Heart right ventricle (tissue), 16 donors: ENCODE results near the gene HDAC10. TPM values are rescaled to one million over a fixed set of nuclear protein-coding genes. Genes with fewer than 3 reads are reported as not detected.

Experiments
- ATAC-seq, 8 donors: fragments of 200-7000 bp; cut with Tn5 transposase; one replicate each; pipeline ENCODE4 v1.9.1; 2020; ENCODE audit warnings: mild to moderate bottlenecking in 8 of 8, moderate library complexity in 8 of 8, moderate number of reproducible peaks in 1 of 8
- DNase-seq, 2 donors: peaks; one replicate each; pipeline ENCODE4 v3.0.0-alpha.2; 2020
- H3K27ac ChIP-seq, 10 donors: fragments of 200-600 bp; sonication (generic) in 2 of 10; one replicate each; pipeline versions ENCODE4 v1.5.0 to v1.8.0; 2020 to 2022; ENCODE audit warnings: mild to moderate bottlenecking in 3 of 10
- H3K27me3 ChIP-seq, 7 donors: fragments of 200-600 bp; one replicate each; pipeline ENCODE4 v1.8.0; 2021 to 2022; ENCODE audit warnings: mild to moderate bottlenecking in 2 of 7
- H3K36me3 ChIP-seq, 9 donors: fragments of 200-600 bp; sonication (generic) in 1 of 9; one replicate each; pipeline versions ENCODE4 v1.5.0 to v1.8.0; 2020 to 2022; ENCODE audit warnings: mild to moderate bottlenecking in 2 of 9
- H3K4me1 ChIP-seq, 9 donors: fragments of 200-600 bp; sonication (generic) in 1 of 9; one replicate each; pipeline versions ENCODE4 v1.5.0 to v1.8.0; 2020 to 2022; ENCODE audit warnings: mild to moderate bottlenecking in 4 of 9
- H3K4me3 ChIP-seq, 10 donors: fragments of 200-600 bp; sonication (generic) in 2 of 10; one replicate each; pipeline versions ENCODE4 v1.5.0 to v1.8.0; 2020 to 2022; ENCODE audit warnings: mild to moderate bottlenecking in 7 of 10, moderate library complexity in 2 of 10
- H3K9me3 ChIP-seq, 11 donors: fragments of 200-600 bp in 10 of 11; sonication (generic) in 2 of 11; one replicate each; pipeline versions ENCODE4 v1.5.0 to v1.8.0; 2013 to 2022; ENCODE audit warnings: mild to moderate bottlenecking in 2 of 11, control low read depth in 1 of 11, moderate library complexity in 1 of 11
- WGBS, 2 donors: extraction: QIAGEN DNeasy Blood & Tissue Kit; methylation state at CpG; one replicate each; pipeline ENCODE4 v1.1.7; 2013; ENCODE audit warnings: inconsistent platforms in 1 of 2; 5-methylcytosine and 5-hydroxymethylcytosine counted together
- intact Hi-C, 10 donors: fragments of 100-400 bp; cut with DNase I; formaldehyde crosslinking; loops; one replicate each; pipeline versions ENCODE4 v1.11.1 to v1.14.2; 2022
- long read RNA-seq, 3 donors: library from polyadenylated mRNA; unstranded; transcript quantifications; one replicate each; pipeline ENCODE4 v2.0.0, GENCODE V29; 2020 to 2021
- polyA plus RNA-seq, 2 donors: library from polyadenylated mRNA; stranded (reverse); fragments of 200-250 nt; gene quantifications; one replicate each; pipeline ENCODE4 v1.2.3, GENCODE V29; 2013
- total RNA-seq, 10 donors: library from RNA; stranded (reverse); fragmentation: NEBNext Ultra II Directional in 3 of 10; extraction: Animal tissue kit (Norgen Biotek cat#: 25700) in 3 of 10; gene quantifications; one replicate each; pipeline versions ENCODE4 v1.2.1 to v1.2.4, GENCODE V29; 2021 to 2023
- TF ChIP-seq, protein P1 (sequence below), 9 donors: fragments of 200-600 bp; sonication (generic) in 2 of 9; IDR thresholded peaks; one replicate each; pipeline versions ENCODE4 v1.5.0 to v1.8.0; 2021 to 2022; ENCODE audit warnings: antibody characterized with exemption in 9 of 9, mild to moderate bottlenecking in 5 of 9, moderate library complexity in 1 of 9
- donor health status: Arrhythmogenic right ventricular cardiomyopathy.
- donor health status: ischemic (EF 13 %, LVEDD 7.1; RV severe dilation, severe dysfunction).
- donor health status: healthy with polysubstance abuse.
- donor health status: DM: no; HTN: yes; CAD: no.
- donor health status: DM: no; HTN: no; CAD: no.
- donor health status: ischemic (EF 25% LVEDD 6.9; RV normal size, moderate dysfunction).
- donor health status: ischemic (EF 25% LVEDD 5.7; RV mildly dilated, moderate dysfunction).
- donor health status: healthy.
- donor health status: DM: yes; HTN: yes; CAD: no.
- donor health status: Ischemic cardiomyopathy.
- donor health status: ischemic (EF 35%, LVEDD 5.7; RV mildly dilated, moderate dysfunction).
- donor health status: nonischemic (EF 11% LVEDD 7.7; RV severe dilation, severe dysfunction).
- donor health status: DM: yes; HTN: yes; CAD: no.
- donor health status: PGD.
- donor health status: ischemic (EF 29% LVEDD 5.4; RV normal size, mild dysfunction).
- donor health status: nonischemic (EF 23%, LVEDD 6.1; RV moderate dilation, normal function).

The HDAC10 gene
- total RNA-seq (10 to 100 TPM in 6 of 10 donors, 1 to 10 TPM in 4; 7.1 to 16.7 (median 10.3) TPM), polyA plus RNA-seq (10 to 100 TPM in 1 of 2 donors, 1 to 10 TPM in 1; 7.9 to 20.3 TPM)
- long read RNA-seq, donor 1, partial matches to known transcripts: 6 of 10 reads
- long read RNA-seq, donor 1, other reads (novel, unspliced or antisense): 2 of 10 reads
- long read RNA-seq, donor 2, partial matches to known transcripts: 2 of 7 reads
- long read RNA-seq, donor 2, other reads (novel, unspliced or antisense): 5 of 7 reads
- long read RNA-seq, donor 3, partial matches to known transcripts: 0 of 1 reads
- long read RNA-seq, donor 3, other reads (novel, unspliced or antisense): 1 of 1 reads

DNA sequence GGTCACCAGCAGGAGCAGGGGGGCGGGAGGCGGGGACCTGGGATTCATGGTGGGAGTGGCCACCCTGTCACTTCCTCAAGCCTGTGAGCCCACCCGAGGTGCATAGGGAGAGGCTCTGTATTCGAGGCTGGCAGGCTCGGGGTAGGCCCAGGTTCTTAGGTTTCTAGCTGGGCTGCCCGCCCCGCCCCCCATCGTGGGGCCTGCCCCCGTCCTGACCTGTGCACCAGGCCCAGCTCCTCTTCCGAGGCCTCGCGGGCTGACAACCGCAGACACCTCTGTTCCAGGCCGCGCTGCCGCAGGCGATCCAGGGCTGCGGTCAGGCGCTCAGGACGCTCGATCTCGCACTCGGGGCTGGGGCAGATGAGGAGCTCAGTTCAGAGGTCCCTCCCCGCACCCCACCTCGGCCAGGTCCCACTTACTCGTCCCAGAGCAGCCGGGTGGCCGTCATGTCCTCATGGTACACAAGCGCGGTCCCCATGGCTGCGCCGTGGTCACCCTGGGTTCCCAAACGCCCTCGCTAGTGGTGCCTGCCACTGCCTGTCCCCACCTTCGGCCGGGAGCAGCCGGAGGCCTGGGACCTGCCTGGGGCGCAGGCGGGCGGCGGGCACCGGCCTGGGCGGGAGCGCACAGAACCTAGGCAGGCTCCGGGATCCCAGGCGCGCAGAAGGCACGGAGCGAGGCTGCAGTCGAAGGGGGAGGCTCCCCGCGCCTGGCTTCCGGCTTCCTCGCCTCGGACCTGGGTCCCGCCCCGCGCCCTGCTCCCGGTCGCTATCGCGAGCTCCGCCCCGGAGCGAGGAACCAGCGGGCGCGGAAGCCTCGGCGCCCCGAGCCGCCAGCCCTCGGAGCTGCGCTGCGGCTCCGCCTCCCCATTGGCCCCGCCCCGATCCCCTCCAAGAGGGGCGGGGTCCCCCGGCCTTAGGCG lies at the start of gene HDAC10:
Gene HDAC10, minus strand, starts transcription at position 711 of the 922 bp plus-strand sequence. Its CDS starts 233 bp downstream, at position 478.
- Histone ChIP-seq H3K9me3 (no peaks in the 10 kb centered on the region), H3K4me1 (peaks cover 13 to 48% (median 33%) of the 10 kb centered on the region in 9 donors), H3K27ac (peak within 1 kb of the TSS; percentile 19 to 85 (median 72)), H3K27me3 (no peaks in the 10 kb centered on the region), H3K36me3 (peaks cover 0 to 41% (median 0%) of the 10 kb centered on the region in 9 donors), H3K4me3 (peak within 1 kb of the TSS; percentile 52 to 94 (median 77))
- TF ChIP-seq, protein P1, sequence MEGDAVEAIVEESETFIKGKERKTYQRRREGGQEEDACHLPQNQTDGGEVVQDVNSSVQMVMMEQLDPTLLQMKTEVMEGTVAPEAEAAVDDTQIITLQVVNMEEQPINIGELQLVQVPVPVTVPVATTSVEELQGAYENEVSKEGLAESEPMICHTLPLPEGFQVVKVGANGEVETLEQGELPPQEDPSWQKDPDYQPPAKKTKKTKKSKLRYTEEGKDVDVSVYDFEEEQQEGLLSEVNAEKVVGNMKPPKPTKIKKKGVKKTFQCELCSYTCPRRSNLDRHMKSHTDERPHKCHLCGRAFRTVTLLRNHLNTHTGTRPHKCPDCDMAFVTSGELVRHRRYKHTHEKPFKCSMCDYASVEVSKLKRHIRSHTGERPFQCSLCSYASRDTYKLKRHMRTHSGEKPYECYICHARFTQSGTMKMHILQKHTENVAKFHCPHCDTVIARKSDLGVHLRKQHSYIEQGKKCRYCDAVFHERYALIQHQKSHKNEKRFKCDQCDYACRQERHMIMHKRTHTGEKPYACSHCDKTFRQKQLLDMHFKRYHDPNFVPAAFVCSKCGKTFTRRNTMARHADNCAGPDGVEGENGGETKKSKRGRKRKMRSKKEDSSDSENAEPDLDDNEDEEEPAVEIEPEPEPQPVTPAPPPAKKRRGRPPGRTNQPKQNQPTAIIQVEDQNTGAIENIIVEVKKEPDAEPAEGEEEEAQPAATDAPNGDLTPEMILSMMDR (IDR thresholded peaks at IDR 0.05): no peak
- 1 to 2% methylated on average over 70 to 81 of the region's 81 CpGs for WGBS, 2 donors
- DNase-seq (peak; percentile 69 to 85), ATAC-seq (peak; percentile 64 to 86 (median 74))
- intact Hi-C loops: loop anchor here in 7 of 10 donors (5.0 kb wide), 4 partner anchors 76 to 246 kb away; partner anchors contain the start of genes DENND6B (in 3 of the 7) and PPP6R2 (in 2 of the 7)

GRCh38 chr22:50300620-50301257 lies 49.7 kb upstream of the HDAC10 start:
- TF ChIP-seq, protein P1 (IDR thresholded peaks at IDR 0.05): no peak
- DNase-seq (no peak), ATAC-seq (no peak)
- 80% methylated on average over 14 of the region's 14 CpGs for WGBS, 2 donors
- Histone ChIP-seq H3K36me3 (peaks cover 0 to 9% (median 0%) of the 10 kb centered on the region in 9 donors), H3K27ac (peak overlapping the region in 6 of 10 donors; percentile 63 to 98 (median 95)), H3K4me1 (peaks cover 72 to 100% (median 94%) of the 10 kb centered on the region in 9 donors), H3K9me3 (no peaks in the 10 kb centered on the region), H3K4me3 (peak overlapping the region in 8 of 10 donors; percentile 36 to 56 (median 46)), H3K27me3 (peaks cover 0 to 16% (median 0%) of the 10 kb centered on the region in 7 donors)
- intact Hi-C loops: no loop called here

GRCh38 chr22:50299785-50300619 lies 48.9 kb upstream of the HDAC10 start:
- TF ChIP-seq, protein P1 (IDR thresholded peaks at IDR 0.05): no peak
- Histone ChIP-seq H3K4me3 (peak overlapping the region; percentile 6 to 56 (median 44)), H3K36me3 (peaks cover 0 to 13% (median 0%) of the 10 kb centered on the region in 9 donors), H3K9me3 (no peaks in the 10 kb centered on the region), H3K27ac (peak overlapping the region in 9 of 10 donors; percentile 60 to 81 (median 68)), H3K4me1 (peaks cover 64 to 100% (median 86%) of the 10 kb centered on the region in 9 donors), H3K27me3 (peaks cover 0 to 16% (median 0%) of the 10 kb centered on the region in 7 donors)
- intact Hi-C loops: no loop called here
- ATAC-seq (no peak), DNase-seq (peak in 1 of 2 donors; percentile 44)
- 37 to 45% methylated on average over 79 to 93 of the region's 93 CpGs for WGBS, 2 donors
